PC-3 (cell line): ENCODE results near the gene DRD3. TPM values are rescaled to one million over a fixed set of nuclear protein-coding genes. Genes with fewer than 3 reads are reported as not detected.

ENCODE experiments used
- ATAC-seq: fragments of 200-7000 bp; cut with Tn5 transposase; 2 replicates; pipeline ENCODE4 v1.9.1; 2020; ENCODE audit warnings: mild to moderate bottlenecking, moderate library complexity
- BruUV-seq: library from RNA; stranded (reverse); fragments of 400-500 nt; replicated peaks from 2 replicates; lab custom pipeline; 2021; lab: Mats Ljungman, UMichigan
- CTCF ChIA-PET: fragments of 300-600 bp; sonication (Branson Sonifier 250); formaldehyde crosslinking; loops from one replicate; lab custom pipeline; 2022; ENCODE audit warnings: antibody characterized with exemption; lab: Charles Lee
- POLR2A ChIA-PET: fragments of 300-600 bp; sonication (Branson Sonifier 250); formaldehyde crosslinking; loops from one replicate; lab custom pipeline; 2022; ENCODE audit warnings: antibody characterized with exemption; ENCODE audit not compliant: unreplicated experiment; lab: Charles Lee
- DNase-seq: peaks from one replicate; pipeline ENCODE4 v3.0.0-alpha.2; 2015
- H2AFZ ChIP-seq: fragments of 300-600 bp; sonication (generic); 2 replicates; pipeline ENCODE4 v1.6.0; 2016; ENCODE audit warnings: antibody characterized with exemption, low read length
- H3F3A ChIP-seq: fragments of 300-600 bp; sonication (generic); one replicate; pipeline ENCODE4 v1.6.0; 2017; ENCODE audit warnings: antibody characterized with exemption, low read length, control low read depth, mild to moderate bottlenecking; ENCODE audit not compliant: unreplicated experiment
- H3K27ac ChIP-seq: fragments of 300-600 bp; sonication (generic); 2 replicates; pipeline ENCODE4 v1.5.1; 2016; ENCODE audit warnings: mild to moderate bottlenecking, low read length
- H3K27me3 ChIP-seq: fragments of 300-600 bp; sonication (generic); 2 replicates; pipeline ENCODE4 v1.6.1; 2016; ENCODE audit warnings: low read length, mixed read lengths
- H3K36me3 ChIP-seq: fragments of 300-600 bp; sonication (generic); 2 replicates; pipeline ENCODE4 v1.6.1; 2016; ENCODE audit warnings: low read depth, mixed run types, low read length, mixed read lengths
- H3K4me1 ChIP-seq: fragments of 300-600 bp; sonication (generic); 2 replicates; pipeline ENCODE4 v1.5.1; 2016; ENCODE audit warnings: low read length; ENCODE audit not compliant: insufficient read depth
- H3K4me2 ChIP-seq: fragments of 300-600 bp; sonication (generic); 2 replicates; pipeline ENCODE4 v1.6.0; 2016; ENCODE audit warnings: low read length
- H3K4me3 ChIP-seq: fragments of 300-600 bp; sonication (generic); 2 replicates; pipeline ENCODE4 v1.5.1; 2016; ENCODE audit warnings: mild to moderate bottlenecking, low read length, mixed read lengths
- H3K79me2 ChIP-seq: fragments of 300-600 bp; sonication (generic); 2 replicates; pipeline ENCODE4 v1.6.1; 2017; ENCODE audit warnings: low read length, mixed read lengths
- H3K9ac ChIP-seq: fragments of 300-600 bp; sonication (generic); 2 replicates; pipeline ENCODE4 v1.6.0; 2016; ENCODE audit warnings: mild to moderate bottlenecking, low read length
- H3K9me2 ChIP-seq: fragments of 300-600 bp; sonication (generic); replicated peaks from 2 replicates; pipeline ENCODE4 v1.6.1; 2016; ENCODE audit warnings: mixed run types, low read length, mixed read lengths
- H3K9me3 ChIP-seq: fragments of 300-600 bp; sonication (generic); 2 replicates; pipeline ENCODE4 v1.6.1; 2016; ENCODE audit warnings: low read length, mixed read lengths
- H4K20me1 ChIP-seq: fragments of 300-600 bp; sonication (generic); 2 replicates; pipeline ENCODE4 v1.6.1; 2016; ENCODE audit warnings: low read length, mixed read lengths
- CTCF ChIP-seq: fragments of 300-600 bp; sonication (generic); conservative IDR thresholded peaks from 2 replicates; pipeline ENCODE4 v1.5.1; 2017; ENCODE audit warnings: antibody characterized with exemption, low read depth, mild to moderate bottlenecking, low read length
- EZH2 ChIP-seq: fragments of 300-600 bp; sonication (generic); IDR thresholded peaks from one replicate; pipeline ENCODE4 v1.6.1; 2017; ENCODE audit warnings: antibody characterized with exemption, mild to moderate bottlenecking, low read length; ENCODE audit not compliant: unreplicated experiment
- EZH2phosphoT487 ChIP-seq: fragments of 300-600 bp; sonication (generic); IDR thresholded peaks from 2 replicates; pipeline ENCODE4 v1.6.1; 2018; ENCODE audit warnings: mild to moderate bottlenecking, antibody characterized with exemption, low read length, borderline replicate concordance
- intact Hi-C: fragments of 100-400 bp; cut with micrococcal nuclease; formaldehyde crosslinking; loops from 2 replicates; pipeline ENCODE4 v1.9.0; 2023
- total RNA-seq: library from RNA; depleted of rRNA; stranded (reverse); fragments of >200 nt; gene quantifications from 2 replicates; pipeline ENCODE4 v1.2.3, GENCODE V29; 2014

DRD3 gene
- total RNA-seq, 1 experiment from 2014 or later, result not detected

- ChIA-PET CTCF (interaction anchor here (0.6 kb wide), 1 partner anchor 26 kb away, joined by 3 read pairs; no protein-coding TSS in a partner anchor), POLR2A (no interaction called here)
- TF ChIP-seq EZH2phosphoT487 (no peak), EZH2 (no peak), CTCF (no peak)
- no TSS peak for BruUV-seq
- intact Hi-C loops, result no loop called here
- no peaks in the 10 kb centered on the region for H3K4me1 ChIP-seq
- peaks cover 19% of the 10 kb centered on the region; the same call in 1 of the 2 replicates for H3K27me3 ChIP-seq
- no peaks in the 10 kb centered on the region for H3K36me3 ChIP-seq
- H2AFZ ChIP-seq, result no peak overlapping the region
- H3K9ac ChIP-seq, result no peak overlapping the region
- no peaks in the 10 kb centered on the region for H3K9me3 ChIP-seq
- no peaks in the 10 kb centered on the region for H3K79me2 ChIP-seq
- ATAC-seq (no peak), DNase-seq (no peak)
- H3K27ac ChIP-seq, result no peak overlapping the region
- no peaks in the 10 kb centered on the region for H3F3A ChIP-seq
- H3K4me3 ChIP-seq, result no peak overlapping the region
- H3K9me2 ChIP-seq, result no peaks in the 10 kb centered on the region
- no peak overlapping the region for H3K4me2 ChIP-seq
- H4K20me1 ChIP-seq, result no peaks in the 10 kb centered on the region
These were observed 2.0 kb downstream of the DRD3 start for GRCh38 chr3:114176890-114177289.

GRCh38 chr3:114176487-114176886, 2.4 kb downstream of the DRD3 start:
- CTCF ChIA-PET, result interaction anchor here (0.6 kb wide), 1 partner anchor 25 kb away, joined by 3 read pairs; no protein-coding TSS in a partner anchor
- POLR2A ChIA-PET, result no interaction called here
- no peaks in the 10 kb centered on the region for H3K79me2 ChIP-seq
- TF ChIP-seq CTCF (no peak), EZH2 (no peak), EZH2phosphoT487 (no peak)
- H3K9ac ChIP-seq, result no peak overlapping the region
- H3F3A ChIP-seq, result no peaks in the 10 kb centered on the region
- BruUV-seq, result no TSS peak
- H3K4me3 ChIP-seq, result no peak overlapping the region
- H3K4me1 ChIP-seq, result no peaks in the 10 kb centered on the region
- H2AFZ ChIP-seq, result no peak overlapping the region
- intact Hi-C loops, result no loop called here
- no peak overlapping the region for H3K4me2 ChIP-seq
- no peaks in the 10 kb centered on the region for H3K36me3 ChIP-seq
- ATAC-seq (no peak), DNase-seq (no peak)
- H3K9me2 ChIP-seq, result no peaks in the 10 kb centered on the region
- no peaks in the 10 kb centered on the region for H3K9me3 ChIP-seq
- no peaks in the 10 kb centered on the region for H4K20me1 ChIP-seq
- H3K27me3 ChIP-seq, result peaks cover 19% of the 10 kb centered on the region; the same call in 1 of the 2 replicates
- no peak overlapping the region for H3K27ac ChIP-seq

GRCh38 chr3:114175204-114175987, 3.5 kb downstream of the DRD3 start:
- Histone ChIP-seq H3K79me2 (no peaks in the 10 kb centered on the region), H3K9ac (no peak overlapping the region), H3K36me3 (no peaks in the 10 kb centered on the region), H2AFZ (no peak overlapping the region), H3K27me3 (peaks cover 19% of the 10 kb centered on the region; the same call in 1 of the 2 replicates), H3K9me3 (no peaks in the 10 kb centered on the region), H3K4me3 (no peak overlapping the region), H4K20me1 (no peaks in the 10 kb centered on the region), H3K27ac (no peak overlapping the region), H3F3A (no peaks in the 10 kb centered on the region), H3K4me2 (no peak overlapping the region), H3K4me1 (no peaks in the 10 kb centered on the region), H3K9me2 (no peaks in the 10 kb centered on the region)
- intact Hi-C loops, result no loop called here
- TF ChIP-seq EZH2, result no peak
- no TSS peak for BruUV-seq
- DNase-seq (no peak), ATAC-seq (no peak)
- CTCF ChIA-PET, result no interaction called here
- POLR2A ChIA-PET, result no interaction called here
